Activated CD4-positive, alpha-beta T cell treated with anti-CD3 and anti-CD28 coated beads, Interleukin-10, Interleukin-2, amounts not matched to agents 100 ng/mL and 50 ng/mL, durations not matched to agents 16 hours and 8 hours (primary cell): ENCODE data around the gene GALNT9.
"Not testable (repeated sequence)": the region's sequence is repeated elsewhere in the genome, so short reads cannot be mapped to it uniquely, and the experiment has no call there.

ENCODE experiments used
- DNase-seq: peaks from one replicate; pipeline ENCODE4 v3.0.0-alpha.2; 2020

GALNT9 gene

GRCh38 chr12:132329036-132329719 is at the start of gene GALNT9:
Gene GALNT9 (minus strand): TSS chr12:132329589. CDS start chr12:132329203, 386 bp downstream.
- no peak for DNase-seq

- DNase-seq: not testable (repeated sequence)
Observed at GRCh38 chr12:132379057-132379456, 49.7 kb upstream of the GALNT9 start.

- no peak for DNase-seq
Observed at GRCh38 chr12:132377147-132377546, 47.8 kb upstream of the GALNT9 start.

- no peak for DNase-seq
Observed at GRCh38 chr12:132376464-132376830, 47.1 kb upstream of the GALNT9 start.

GRCh38 chr12:132375747-132376463 is 46.5 kb upstream of the GALNT9 start:
- no peak for DNase-seq

GRCh38 chr12:132374612-132375445 is 45.4 kb upstream of the GALNT9 start:
- no peak for DNase-seq

GRCh38 chr12:132373901-132374611 is 44.7 kb upstream of the GALNT9 start:
- DNase-seq: no peak

- DNase-seq: no peak
Observed at GRCh38 chr12:132367852-132368251, 38.5 kb upstream of the GALNT9 start.

GRCh38 chr12:132367071-132367851 is 37.9 kb upstream of the GALNT9 start:
- DNase-seq: no peak

GRCh38 chr12:132366341-132366861 is 37.0 kb upstream of the GALNT9 start:
- no peak for DNase-seq

GRCh38 chr12:132365226-132365625 is 35.8 kb upstream of the GALNT9 start:
- no peak for DNase-seq

GRCh38 chr12:132364348-132364902 is 35.0 kb upstream of the GALNT9 start:
- DNase-seq: no peak

GRCh38 chr12:132363661-132364347 is 34.4 kb upstream of the GALNT9 start:
- DNase-seq: no peak

GRCh38 chr12:132362996-132363660 is 33.7 kb upstream of the GALNT9 start:
- DNase-seq: no peak

- DNase-seq: no peak
Observed at GRCh38 chr12:132360906-132361777, 31.8 kb upstream of the GALNT9 start.

GRCh38 chr12:132360410-132360809 is 31.0 kb upstream of the GALNT9 start:
- DNase-seq: no peak

- DNase-seq: no peak
Observed at GRCh38 chr12:132359971-132360370, 30.6 kb upstream of the GALNT9 start.

- no peak for DNase-seq
Observed at GRCh38 chr12:132359551-132359950, 30.2 kb upstream of the GALNT9 start.
